ENCODE data around the gene NAE1.

GRCh38 chr16:66856801-66857200 lies 26.0 kb upstream of the NAE1 start:
- no peak for TF ChIP-seq CTCF (IDR thresholded peaks at IDR 0.05)
- no peak for TF ChIP-seq POLR2AphosphoS5 (IDR thresholded peaks at IDR 0.05; ENCODE audit: low read depth, low read length)
